H1 (cell line): Measurements from ENCODE around the gene CNPY4. TPM values are rescaled to one million over a fixed set of nuclear protein-coding genes. Genes with fewer than 3 reads are reported as not detected.

Experiments
- POLR2A ChIP-seq, 2 experiments: IDR thresholded peaks; 1 replicate in 1 of 2; 2 replicates in 1 of 2; pipeline ENCODE4 v1.6.1; 2011; ENCODE audit warnings: low read depth in 2 of 2, low read length in 2 of 2, mild to moderate bottlenecking in 2 of 2; ENCODE audit errors: control extremely low read depth in 1 of 2
- polyA plus RNA-seq, 7 experiments: library from polyadenylated mRNA; depleted of rRNA in 3 of 7; stranded (reverse) in 5 of 7; unstranded in 2 of 7; fragments of >200 nt in 5 of 7; fragments of 200-250 nt in 2 of 7; gene quantifications; 1 replicate in 5 of 7; 2 replicates in 1 of 7; 4 replicates in 1 of 7; pipeline versions ENCODE4 v1.2.1 to v1.2.3, GENCODE V29; 2011 to 2013; ENCODE audit warnings: missing spikeins in 2 of 7, mixed read lengths in 2 of 7
- total RNA-seq: library from RNA; stranded (reverse); fragmentation: NEBNext Ultra II Directional; extraction: Animal tissue kit (Norgen Biotek cat#: 25700); gene quantifications from 2 replicates; pipeline ENCODE4 v1.2.1, GENCODE V29; 2021
- TF ChIP-seq, protein P1 (sequence below): IDR thresholded peaks from 2 replicates; pipeline ENCODE4 v1.6.1; 2012; ENCODE audit warnings: low read length, inconsistent platforms

Gene CNPY4
- total and polyA plus RNA-seq, 2 of the 8 experiments (the other 6 are each of a cell fraction or from before 2014, with no cell fraction given) = 10.2 to 15.3 TPM

DNA sequence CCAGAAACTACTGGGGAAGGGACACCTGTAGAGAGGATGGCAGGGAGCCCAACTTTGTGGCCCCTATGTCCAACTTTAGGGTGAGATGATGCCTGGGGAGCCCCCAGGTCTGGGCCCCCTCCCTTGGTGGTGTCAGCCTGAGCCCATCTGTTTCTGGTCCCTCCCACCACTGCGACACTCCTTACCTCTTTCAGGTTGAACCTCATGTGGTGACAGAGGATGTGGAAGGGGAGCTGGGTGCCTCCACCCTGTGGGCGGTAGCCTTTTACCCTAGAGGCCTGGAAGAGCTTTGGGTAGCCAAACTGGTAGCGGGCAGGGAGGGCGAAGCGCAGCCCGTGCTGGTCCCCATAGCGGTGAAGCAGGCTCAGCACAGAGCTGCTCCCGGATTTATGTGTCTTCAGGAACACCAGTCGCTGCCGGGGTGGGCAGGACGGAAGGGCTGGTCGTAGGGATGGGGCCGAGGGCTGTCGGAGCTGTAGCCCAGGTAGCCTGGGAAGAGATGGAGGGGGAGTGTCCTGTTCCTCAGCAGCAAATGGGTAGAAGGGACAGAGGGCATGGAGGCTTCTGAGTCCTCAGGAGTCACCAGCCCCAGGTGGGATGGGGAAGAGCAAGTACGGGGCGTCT is 47.0 kb downstream of the CNPY4 start (continued):
- TF ChIP-seq, protein P1, sequence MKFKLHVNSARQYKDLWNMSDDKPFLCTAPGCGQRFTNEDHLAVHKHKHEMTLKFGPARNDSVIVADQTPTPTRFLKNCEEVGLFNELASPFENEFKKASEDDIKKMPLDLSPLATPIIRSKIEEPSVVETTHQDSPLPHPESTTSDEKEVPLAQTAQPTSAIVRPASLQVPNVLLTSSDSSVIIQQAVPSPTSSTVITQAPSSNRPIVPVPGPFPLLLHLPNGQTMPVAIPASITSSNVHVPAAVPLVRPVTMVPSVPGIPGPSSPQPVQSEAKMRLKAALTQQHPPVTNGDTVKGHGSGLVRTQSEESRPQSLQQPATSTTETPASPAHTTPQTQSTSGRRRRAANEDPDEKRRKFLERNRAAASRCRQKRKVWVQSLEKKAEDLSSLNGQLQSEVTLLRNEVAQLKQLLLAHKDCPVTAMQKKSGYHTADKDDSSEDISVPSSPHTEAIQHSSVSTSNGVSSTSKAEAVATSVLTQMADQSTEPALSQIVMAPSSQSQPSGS = no peak
- TF ChIP-seq POLR2A (IDR thresholded peaks at IDR 0.05; ENCODE audit: control extremely low read depth in 1 of 2, low read depth in 2 of 2, low read length in 2 of 2) = no peak
